Muscle of arm (tissue), 12 donors: ENCODE data around the gene DENND1A. TPM values are rescaled to one million over a fixed set of nuclear protein-coding genes. Genes with fewer than 3 reads are reported as not detected.

Experiments
- DNase-seq: peaks from one replicate; pipeline ENCODE4 v3.0.0-alpha.2; 2013
- polyA plus RNA-seq, 12 donors: library from polyadenylated mRNA; unstranded; fragments of 120-200 nt; gene quantifications; one replicate each; pipeline ENCODE4 v1.2.1, GENCODE V29; 2013; ENCODE audit not compliant: insufficient read length in 12 of 12

DENND1A gene
- polyA plus RNA-seq, 12 donors: 12.7 to 19.4 (median 13.7) TPM; not detected in 1

- no peak for DNase-seq
Observed at GRCh38 chr9:123471843-123472570, 457.9 kb downstream of the DENND1A start.

DNA sequence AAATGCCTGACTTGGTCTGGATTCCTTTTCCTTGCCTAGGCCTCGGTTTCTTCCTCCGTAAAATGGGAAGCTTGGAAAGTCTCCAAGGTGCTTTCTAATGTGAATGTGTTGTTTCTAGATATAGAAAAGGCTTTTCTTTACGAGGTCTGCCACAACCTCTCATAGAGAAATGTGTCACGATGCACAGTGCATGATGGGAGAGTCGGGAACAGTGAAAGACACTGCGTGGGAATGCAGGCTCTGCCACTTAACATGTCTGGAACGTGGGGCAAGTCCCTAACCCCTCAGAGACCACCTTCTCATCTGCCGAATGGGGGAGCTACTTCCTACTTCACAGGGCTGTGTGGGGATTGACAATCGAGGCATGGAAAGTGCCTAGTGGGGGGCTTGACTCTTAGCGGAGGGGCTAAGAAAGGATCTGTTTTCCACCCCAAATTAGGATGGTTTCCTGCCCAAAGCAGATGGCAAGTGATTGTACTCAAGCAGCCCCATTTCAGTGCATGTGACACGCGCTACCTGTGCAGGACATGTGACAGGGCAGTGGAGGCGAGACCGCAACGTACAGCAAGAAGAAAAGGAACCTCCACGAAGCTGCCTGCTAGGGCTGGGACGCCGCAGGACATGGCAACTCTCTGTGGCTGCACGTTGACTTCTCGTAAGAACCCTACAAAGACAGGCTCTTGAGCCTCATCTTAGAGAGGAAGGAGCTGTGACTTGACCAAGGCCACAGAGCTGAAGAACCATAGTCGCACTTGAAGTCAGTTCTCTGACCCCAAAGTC lies 458.7 kb downstream of the DENND1A start:
- no peak for DNase-seq

- no peak for DNase-seq
Observed at GRCh38 chr9:123470121-123470782, 459.7 kb downstream of the DENND1A start.

DNA sequence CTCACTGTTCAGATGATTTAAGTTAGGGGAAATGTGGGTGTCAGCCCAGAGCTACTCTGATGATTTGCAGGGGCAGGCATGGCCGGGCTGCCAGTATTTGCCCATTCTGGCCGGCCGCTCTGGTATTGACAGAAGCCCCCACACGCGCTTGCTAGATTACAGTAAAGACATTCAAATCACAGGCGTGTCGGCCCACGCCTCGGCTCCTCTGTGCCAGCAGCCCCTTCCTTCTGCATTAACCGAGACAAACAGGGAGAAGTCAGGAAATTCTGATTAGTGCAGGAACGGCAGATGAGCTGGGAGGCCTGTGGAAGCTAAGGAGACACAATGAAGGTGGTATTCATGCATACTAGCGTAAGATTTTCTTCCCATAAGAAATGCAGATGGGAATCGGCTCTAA lies 460.6 kb downstream of the DENND1A start:
- no peak for DNase-seq

DNA sequence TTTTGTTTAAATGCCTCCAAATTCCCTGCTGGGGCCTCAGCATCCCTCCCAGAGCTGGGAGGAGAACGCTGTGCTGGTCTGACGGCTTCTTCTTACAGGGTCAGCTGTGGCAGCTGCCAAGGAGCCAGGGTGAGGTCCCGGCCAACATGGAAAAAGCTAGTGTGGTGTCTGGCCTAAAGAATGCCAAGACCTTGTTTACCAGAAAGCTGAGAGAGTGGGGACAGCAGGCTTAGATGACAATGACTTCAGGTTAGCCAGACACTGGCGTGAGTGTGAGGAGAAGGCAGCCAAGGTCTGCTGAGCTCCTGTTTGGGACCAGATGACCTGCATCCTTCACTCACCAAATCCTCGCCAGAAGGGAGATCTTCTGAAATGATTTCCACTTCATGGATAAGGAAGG lies 461.4 kb downstream of the DENND1A start:
- DNase-seq: no peak

DNA sequence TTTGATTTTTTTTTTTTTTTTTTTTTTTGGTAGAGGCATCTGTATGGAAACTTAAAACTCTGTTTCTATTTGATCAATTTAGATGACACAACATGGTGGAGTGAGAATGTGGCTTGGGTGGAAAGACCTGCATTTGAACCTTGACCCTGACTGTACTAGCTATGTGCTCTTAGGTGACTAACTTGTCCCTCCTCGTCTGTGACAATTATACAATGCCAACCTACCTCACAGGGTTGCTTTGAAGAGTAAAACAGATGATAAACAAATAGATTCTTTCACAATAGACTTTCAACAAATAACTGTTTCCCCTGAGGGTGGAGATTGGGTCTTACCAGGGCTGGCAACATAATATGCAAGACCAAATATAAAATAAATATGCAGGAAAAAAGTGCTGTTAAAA lies 464.6 kb downstream of the DENND1A start:
- DNase-seq: no peak

DNA sequence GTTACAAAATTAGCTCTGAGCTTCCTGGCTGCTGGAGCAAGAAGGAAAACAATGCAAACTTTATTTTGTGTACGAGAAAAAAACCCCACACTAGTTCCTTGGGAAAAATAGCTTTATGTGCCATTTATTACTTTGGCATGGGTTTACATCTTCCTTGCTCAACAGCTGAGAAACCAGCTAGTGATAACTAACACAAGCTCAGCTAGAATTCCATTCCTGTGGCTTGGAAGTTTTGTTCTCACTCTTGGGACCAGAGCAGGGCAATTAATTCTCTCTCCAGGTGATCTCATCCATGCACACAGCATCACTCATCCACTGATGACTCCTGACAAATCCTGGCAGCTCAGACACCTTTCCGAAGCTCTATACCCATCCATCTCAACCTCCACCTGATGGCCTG lies 469.8 kb downstream of the DENND1A start:
- no peak for DNase-seq

- peak; percentile 66 for DNase-seq
Observed at GRCh38 chr9:123457583-123457982, 472.3 kb downstream of the DENND1A start.

GRCh38 chr9:123456011-123456410 lies 473.9 kb downstream of the DENND1A start:
- DNase-seq: no peak

DNA sequence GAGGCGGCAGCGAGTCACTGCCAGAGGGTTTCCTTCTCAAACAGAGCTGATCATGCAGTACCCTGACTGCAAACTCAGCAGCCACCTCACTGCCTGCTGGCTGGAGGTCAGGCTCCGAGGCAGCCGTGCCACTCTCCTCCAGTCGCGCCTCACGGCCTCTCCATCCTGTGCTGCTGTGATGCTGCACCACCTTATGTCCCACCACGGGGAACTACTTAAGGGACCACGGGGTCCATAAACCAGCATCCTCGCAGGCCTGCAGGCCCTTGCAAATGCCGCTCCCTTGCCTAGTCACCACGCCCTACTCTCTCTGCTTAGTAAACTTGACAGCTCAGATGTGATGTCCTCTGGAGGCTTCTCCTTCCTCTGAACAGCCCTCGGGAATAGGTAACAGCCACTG lies 474.7 kb downstream of the DENND1A start:
- DNase-seq: no peak

DNA sequence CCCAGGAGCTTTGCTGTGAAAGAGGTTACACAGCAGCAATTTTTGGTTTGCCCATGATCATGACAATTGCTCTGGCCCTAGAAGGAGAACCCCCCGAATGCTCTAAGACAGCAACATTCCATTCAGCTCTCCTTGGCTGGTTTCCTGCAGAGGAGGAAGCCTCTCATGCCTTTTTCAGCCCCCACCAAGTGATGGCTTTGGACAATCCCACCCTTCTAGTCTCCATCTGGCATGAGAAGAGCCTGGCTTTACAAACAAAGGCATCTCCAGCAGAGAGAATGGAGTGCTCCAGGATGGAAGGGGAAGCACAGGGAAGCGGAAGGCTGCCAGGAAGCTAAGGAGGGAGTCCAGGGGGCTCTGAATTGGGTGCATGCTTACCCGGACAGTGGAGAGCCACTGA lies 475.6 kb downstream of the DENND1A start:
- peak; percentile 24 for DNase-seq

GRCh38 chr9:123453831-123454321 lies 476.1 kb downstream of the DENND1A start:
- peak; percentile 61 for DNase-seq

DNA sequence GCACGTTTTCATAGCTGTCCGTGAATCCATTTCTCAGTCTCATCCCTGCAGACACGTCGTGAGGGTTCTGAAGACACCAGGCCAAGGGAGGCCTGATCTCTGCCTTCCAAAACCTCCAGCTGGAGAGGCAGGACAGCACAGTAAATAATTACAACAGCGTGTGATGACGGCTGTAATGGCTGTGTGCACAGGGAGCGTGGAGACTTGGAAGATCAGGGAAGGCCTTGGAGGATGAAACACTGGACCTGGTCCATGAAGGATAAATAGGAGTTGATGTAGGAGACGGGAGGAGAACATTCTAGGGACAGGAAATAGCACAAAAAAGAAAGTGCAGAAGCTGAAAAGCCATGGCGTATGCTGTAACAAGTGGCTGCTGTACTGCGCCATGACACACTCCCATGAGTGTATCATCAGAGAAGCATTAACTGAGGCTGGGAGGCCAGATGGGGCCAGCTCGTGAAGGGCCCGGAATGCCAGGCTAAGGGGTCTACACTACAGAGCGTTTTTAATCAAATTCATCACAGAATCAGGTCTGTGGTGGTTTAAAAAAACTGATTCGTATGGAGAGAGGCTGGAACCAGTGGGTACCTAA lies 476.8 kb downstream of the DENND1A start:
- peak; percentile 76 for DNase-seq

GRCh38 chr9:123450996-123451395 lies 478.9 kb downstream of the DENND1A start:
- no peak for DNase-seq

DNA sequence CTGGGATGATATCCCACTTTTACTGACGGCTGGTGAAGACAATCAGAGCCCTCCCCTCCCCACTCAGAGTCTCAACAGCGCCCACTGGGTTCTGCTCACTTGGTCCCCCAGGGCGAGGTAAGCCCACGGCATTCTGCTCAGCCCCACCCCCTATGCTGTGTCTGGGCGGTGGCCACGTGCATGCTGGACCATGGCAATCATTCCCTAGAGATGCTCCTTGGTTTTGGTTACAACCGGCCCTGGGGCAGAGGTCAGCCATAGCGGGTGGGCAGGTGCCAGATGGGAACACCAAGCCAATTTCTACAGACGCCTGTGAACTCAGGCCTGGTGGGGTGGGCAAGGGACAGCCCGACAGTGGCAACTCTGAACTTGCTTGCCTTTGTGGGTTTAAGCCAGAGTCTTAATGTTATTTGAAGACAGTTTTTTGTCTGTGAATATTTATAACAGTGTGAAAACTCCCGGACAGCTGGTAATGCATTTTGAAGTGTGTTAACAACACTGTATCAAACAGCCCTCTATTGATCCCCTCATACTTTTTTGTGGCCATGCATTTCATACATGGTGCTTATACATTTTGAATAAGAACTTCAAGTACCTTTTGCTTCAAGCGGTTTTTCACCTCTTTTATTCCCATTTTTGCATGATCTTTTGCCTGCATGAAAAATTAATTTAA lies 479.7 kb downstream of the DENND1A start:
- no peak for DNase-seq

DNA sequence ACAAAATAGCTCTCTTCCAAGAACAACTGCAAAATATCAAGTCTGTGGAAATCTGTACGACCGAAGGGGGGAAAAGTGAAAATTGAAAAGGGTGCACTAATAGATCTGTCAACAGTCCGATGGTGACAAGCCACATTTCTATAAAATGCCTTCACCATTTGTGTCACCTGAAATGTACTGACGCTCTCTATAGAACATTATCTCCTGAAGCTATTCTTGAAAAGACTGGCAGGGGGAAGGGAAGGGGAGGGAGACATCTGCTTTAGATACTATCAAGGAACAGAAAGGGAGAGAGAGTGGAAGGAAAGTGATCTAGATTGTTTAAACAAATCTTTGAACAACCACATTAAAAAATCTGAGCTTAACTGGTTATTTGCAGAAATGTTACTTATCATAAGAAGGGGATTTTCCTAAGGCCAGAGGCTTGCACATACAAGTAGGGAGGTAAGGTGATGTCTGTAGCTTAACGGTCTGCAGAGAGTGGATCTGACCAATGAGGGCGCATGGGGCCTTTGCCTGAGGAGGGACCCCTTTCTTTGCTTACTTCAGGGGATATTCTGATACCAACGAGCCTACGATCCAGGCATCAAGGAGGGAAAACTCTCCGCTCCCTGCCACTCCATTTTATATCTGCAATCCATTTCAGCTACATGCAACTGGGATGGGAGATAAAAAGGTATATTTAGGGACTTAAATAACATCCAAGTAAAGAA lies 481.8 kb downstream of the DENND1A start:
- DNase-seq: no peak

DNA sequence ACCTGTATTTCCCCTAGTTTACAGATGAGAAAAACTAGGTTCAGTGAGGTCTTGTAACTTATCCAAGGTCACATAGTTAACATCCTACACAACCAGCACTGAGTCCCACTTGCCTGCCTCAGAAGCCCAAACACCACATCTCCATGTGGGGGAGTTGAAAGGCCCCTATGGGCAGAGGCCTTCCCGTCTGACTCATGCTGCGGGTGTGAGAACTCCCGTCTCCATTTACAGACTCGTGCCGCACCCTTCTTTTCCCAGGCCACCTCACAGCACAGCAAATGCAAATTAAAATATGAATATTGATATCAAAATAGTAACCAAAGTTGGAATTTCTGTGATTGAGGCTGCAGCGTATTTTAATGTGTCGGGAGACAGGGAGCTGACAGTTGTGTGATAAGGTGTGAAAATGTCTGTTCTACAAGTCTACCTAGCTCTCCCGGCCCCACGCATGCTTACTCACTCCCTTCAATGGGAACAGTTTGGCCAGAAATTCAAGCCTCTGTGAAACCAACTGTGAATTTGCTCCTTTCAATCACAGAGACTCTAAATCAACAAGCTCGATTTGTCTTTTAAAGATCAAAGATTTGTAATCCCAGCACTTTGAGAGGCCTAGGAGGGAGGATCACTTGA lies 483.8 kb downstream of the DENND1A start:
- no peak for DNase-seq

DNA sequence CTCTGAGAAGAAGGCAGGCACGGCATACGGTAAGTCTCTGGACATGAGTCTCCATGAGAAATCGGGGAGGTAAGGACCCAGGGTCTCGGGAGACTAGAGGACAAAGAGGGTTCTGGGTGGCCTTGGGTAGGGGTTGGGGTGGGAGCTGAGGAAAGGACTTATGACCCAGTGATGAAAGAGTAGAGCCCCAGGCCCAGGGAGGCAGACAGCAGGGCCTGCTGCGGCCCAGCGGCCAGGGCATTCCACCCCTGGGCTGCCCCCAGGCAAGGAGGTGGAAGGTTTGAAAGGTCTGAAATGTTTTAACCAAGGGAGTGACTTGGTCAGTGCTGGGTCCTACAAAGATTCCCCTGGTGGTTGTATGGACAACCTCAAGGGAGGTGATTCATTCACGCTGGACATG lies 484.8 kb downstream of the DENND1A start:
- no peak for DNase-seq

GRCh38 chr9:123441769-123442168 lies 488.2 kb downstream of the DENND1A start:
- DNase-seq: no peak

GRCh38 chr9:123440256-123440655 lies 489.7 kb downstream of the DENND1A start:
- no peak for DNase-seq
